ENCODE results near the gene EREG. TPM values are rescaled to one million over a fixed set of nuclear protein-coding genes. Genes with fewer than 3 reads are reported as not detected.

The EREG gene
- polyA plus RNA-seq, 1 of the 3 experiments (the other 2 are of a cell fraction) = not detected

- TF ChIP-seq USF2 (IDR thresholded peaks at IDR 0.05; ENCODE audit: borderline replicate concordance, low read depth, low read length) = no peak
- no peak for TF ChIP-seq NFIC (IDR thresholded peaks at IDR 0.05; ENCODE audit: borderline replicate concordance)
- TF ChIP-seq USF1 (IDR thresholded peaks at IDR 0.05; ENCODE audit: borderline replicate concordance, low read depth) = no peak
- no peak for TF ChIP-seq IRF3 (IDR thresholded peaks at IDR 0.05; ENCODE audit: low read depth, low read length)
- TF ChIP-seq TAF1 (IDR thresholded peaks at IDR 0.05; ENCODE audit: borderline replicate concordance, low read depth, low read length) = no peak
- no peak for TF ChIP-seq TCF12 (IDR thresholded peaks at IDR 0.05)
- 8% methylated on average over 1 of the region's 1 CpG for WGBS (ENCODE audit: low lambda C conversion rate)
- ChIA-PET POLR2A (no interaction called here), CTCF (interaction anchor here (1.5 kb wide), 1 partner anchor 23 kb away, joined by 3 read pairs; no protein-coding TSS in a partner anchor)
- no peaks in the 10 kb centered on the region for H3K9me2 ChIP-seq
- no peaks in the 10 kb centered on the region for H3K79me2 ChIP-seq (ENCODE audit: insufficient read depth)
- H3K27me3 ChIP-seq (ENCODE audit: insufficient read depth) = no peaks in the 10 kb centered on the region; the same call in 1 of the 2 replicates
- H2AFZ ChIP-seq (ENCODE audit: low read depth) = no peak overlapping the region
- H3K9ac ChIP-seq = no peak overlapping the region
- H4K20me1 ChIP-seq (ENCODE audit: insufficient read depth) = no peaks in the 10 kb centered on the region
- H3F3A ChIP-seq (replicated peaks; ENCODE audit: insufficient read depth) = no peaks in the 10 kb centered on the region
- no peak for DNase-seq
- H3K4me3 ChIP-seq (ENCODE audit: low read depth in 2 of 2, low read length in 1 of 2) = no peak overlapping the region
- H3K27ac ChIP-seq (ENCODE audit: low read depth in 2 of 2, low read length in 1 of 2) = no peak overlapping the region
- H3K4me2 ChIP-seq = no peak overlapping the region
- H3K9me3 ChIP-seq = no peaks in the 10 kb centered on the region
- no peaks in the 10 kb centered on the region for H3K36me3 ChIP-seq (replicated peaks in 1 of 2; ENCODE audit: control insufficient read depth in 1 of 2, insufficient read depth in 2 of 2, low read length in 1 of 2)
- H3K4me1 ChIP-seq (ENCODE audit: control insufficient read depth in 1 of 2, insufficient read depth in 2 of 2, low read depth in 1 of 2, low read length in 1 of 2) = no peaks in the 10 kb centered on the region
Observed at GRCh38 chr4:74357965-74358364, 7.0 kb upstream of the EREG start.

GRCh38 chr4:74361671-74362070 lies 3.3 kb upstream of the EREG start:
- no peak overlapping the region for H3K27ac ChIP-seq (ENCODE audit: low read depth in 2 of 2, low read length in 1 of 2)
- POLR2A ChIA-PET = no interaction called here
- H3K4me2 ChIP-seq = no peak overlapping the region
- H3K36me3 ChIP-seq (replicated peaks in 1 of 2; ENCODE audit: control insufficient read depth in 1 of 2, insufficient read depth in 2 of 2, low read length in 1 of 2) = no peaks in the 10 kb centered on the region
- H2AFZ ChIP-seq (ENCODE audit: low read depth) = no peak overlapping the region
- no peak overlapping the region for H3K9ac ChIP-seq
- H3K9me3 ChIP-seq = no peaks in the 10 kb centered on the region
- peaks cover 29% of the 10 kb centered on the region for H3K27me3 ChIP-seq (ENCODE audit: insufficient read depth)
- no peak overlapping the region for H3K4me3 ChIP-seq (ENCODE audit: low read depth in 2 of 2, low read length in 1 of 2)
- H3F3A ChIP-seq (replicated peaks; ENCODE audit: insufficient read depth) = no peaks in the 10 kb centered on the region
- TF ChIP-seq MEF2A (IDR thresholded peaks at IDR 0.05; ENCODE audit: borderline replicate concordance, low read depth) (no peak), CHD2 (IDR thresholded peaks at IDR 0.05; ENCODE audit: low read length, partially characterized antibody) (no peak), TEAD4 (IDR thresholded peaks at IDR 0.05; ENCODE audit: borderline replicate concordance, insufficient read depth) (no peak), RAD21 (IDR thresholded peaks at IDR 0.05; ENCODE audit: low read length) (no peak), SIN3A (IDR thresholded peaks at IDR 0.05; ENCODE audit: borderline replicate concordance, low read depth, low read length) (no peak), ZBTB33 (IDR thresholded peaks at IDR 0.05; ENCODE audit: borderline replicate concordance, low read depth) (no peak), GATA2 (CRISPR knock-in tag; IDR thresholded peaks at IDR 0.05) (no peak)
- no peaks in the 10 kb centered on the region; a peak in 1 of 4 replicates for H3K4me1 ChIP-seq (ENCODE audit: control insufficient read depth in 1 of 2, insufficient read depth in 2 of 2, low read depth in 1 of 2, low read length in 1 of 2)
- no peaks in the 10 kb centered on the region for H4K20me1 ChIP-seq (ENCODE audit: insufficient read depth)
- WGBS (ENCODE audit: low lambda C conversion rate) = 60% methylated on average over 4 of the region's 4 CpGs
- no peak for DNase-seq
- CTCF ChIA-PET = no interaction called here
- no peaks in the 10 kb centered on the region for H3K79me2 ChIP-seq (ENCODE audit: insufficient read depth)
- H3K9me2 ChIP-seq = no peaks in the 10 kb centered on the region
